Stimulated activated naive CD4-positive, alpha-beta T cell treated with Interleukin-2 at 50 U/mL for 16 hours (primary cell): ENCODE measurements around the gene SAMD10.
"Not testable (repeated sequence)": the region's sequence is repeated elsewhere in the genome, so short reads cannot be mapped to it uniquely, and the experiment has no call there.

ENCODE experiments used
- DNase-seq: peaks from one replicate; lab custom pipeline; 2025; lab: John Stamatoyannopoulos, UW

SAMD10 gene

DNA sequence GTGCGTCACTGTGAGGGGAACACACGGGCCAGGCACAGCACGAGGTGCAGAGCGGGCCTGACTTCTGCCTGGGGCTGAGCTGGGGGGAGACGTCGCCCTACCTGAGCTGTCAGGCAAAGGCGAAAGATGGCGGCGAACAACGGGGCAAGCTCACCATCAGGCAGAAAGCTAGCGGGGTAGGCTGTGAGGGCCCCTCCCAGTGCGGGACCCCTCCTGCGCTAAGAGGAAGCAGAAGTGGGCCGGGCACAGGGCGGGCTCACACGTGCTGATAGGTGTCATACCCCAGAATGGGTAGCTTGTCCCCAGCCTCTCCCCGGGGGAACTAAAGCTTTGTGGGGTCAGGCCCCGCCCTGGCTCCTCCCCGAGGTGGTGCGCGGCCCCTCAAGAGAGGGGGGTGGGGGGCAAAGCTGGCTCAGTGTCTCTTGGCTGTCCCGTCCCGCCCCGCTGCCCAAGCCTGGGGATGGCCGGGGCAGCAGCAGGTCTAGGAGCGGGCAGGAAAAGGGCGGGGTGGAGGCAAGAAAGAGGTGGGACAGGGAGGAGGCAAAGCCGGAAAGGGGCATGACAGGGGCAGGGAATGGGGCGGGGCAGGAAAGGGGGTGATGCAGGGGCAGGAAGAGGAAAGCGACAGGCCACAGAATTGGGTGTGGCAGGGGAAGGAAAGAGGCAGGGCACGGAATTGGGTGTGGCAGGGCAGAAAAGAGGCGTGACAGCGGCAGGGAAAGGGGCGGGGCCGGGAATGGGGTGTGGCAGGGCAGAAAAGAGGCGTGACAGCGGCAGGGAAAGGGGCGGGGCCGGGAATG is 38.0 kb downstream of the SAMD10 start:
- DNase-seq, result peak; percentile 66

DNA sequence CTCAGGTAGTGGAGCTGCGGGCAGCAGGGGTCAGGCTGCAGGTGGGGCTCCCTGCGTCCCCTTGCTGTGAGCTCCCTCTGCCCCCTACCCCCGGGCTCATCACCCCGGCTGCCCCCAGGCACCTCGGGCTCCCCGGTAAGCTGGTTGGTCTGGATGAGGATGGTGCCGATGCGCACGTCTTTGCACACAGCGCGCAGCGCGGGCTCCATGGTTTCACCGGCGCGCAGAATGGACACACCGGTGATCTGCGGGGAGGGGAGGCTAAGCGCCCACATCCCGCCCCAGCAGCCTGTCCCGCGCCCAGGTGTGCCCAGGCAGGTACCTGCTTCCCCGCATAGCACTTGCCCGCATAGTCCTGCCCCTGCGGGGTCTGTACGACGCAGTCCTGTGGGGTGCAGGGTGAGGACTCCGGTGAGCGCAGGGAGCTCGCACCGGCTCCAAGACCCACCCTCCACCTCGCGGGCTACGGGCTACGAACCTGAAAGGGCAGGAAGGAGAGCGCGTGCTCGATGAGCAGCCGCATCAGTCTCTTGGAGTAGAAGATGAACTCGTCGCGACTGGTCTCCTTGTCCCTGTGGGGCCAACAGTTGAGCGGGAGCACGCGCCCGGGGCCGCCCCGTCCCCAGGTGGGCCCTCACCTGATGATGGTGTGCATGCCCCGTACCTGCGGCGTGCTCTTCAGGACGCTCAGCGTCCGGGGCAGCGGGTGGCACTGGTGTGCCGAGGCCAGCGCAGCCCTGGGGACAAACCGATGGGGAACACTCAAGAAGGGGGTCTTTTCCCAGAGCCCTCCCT is 38.8 kb downstream of the SAMD10 start:
- DNase-seq, result no peak

DNA sequence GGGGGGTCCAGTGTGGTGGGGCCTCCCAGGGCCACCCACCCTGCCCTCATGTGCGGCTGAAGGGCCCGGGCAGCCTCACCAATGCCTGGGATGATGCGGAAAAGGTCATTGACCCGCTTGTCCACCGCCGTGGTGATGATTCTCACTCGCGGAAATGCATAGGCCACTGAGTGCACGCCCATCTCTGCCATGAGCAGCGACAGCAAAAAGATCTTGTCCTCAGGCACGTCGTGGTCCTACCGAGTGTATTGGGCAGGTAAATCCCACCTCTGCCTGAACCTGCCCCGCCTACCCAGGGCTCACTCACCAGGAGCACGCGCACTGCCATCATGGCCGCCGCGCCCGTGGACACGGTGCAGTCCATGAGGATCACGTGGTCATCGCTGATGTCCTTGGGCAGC is 39.4 kb downstream of the SAMD10 start:
- no peak for DNase-seq

DNA sequence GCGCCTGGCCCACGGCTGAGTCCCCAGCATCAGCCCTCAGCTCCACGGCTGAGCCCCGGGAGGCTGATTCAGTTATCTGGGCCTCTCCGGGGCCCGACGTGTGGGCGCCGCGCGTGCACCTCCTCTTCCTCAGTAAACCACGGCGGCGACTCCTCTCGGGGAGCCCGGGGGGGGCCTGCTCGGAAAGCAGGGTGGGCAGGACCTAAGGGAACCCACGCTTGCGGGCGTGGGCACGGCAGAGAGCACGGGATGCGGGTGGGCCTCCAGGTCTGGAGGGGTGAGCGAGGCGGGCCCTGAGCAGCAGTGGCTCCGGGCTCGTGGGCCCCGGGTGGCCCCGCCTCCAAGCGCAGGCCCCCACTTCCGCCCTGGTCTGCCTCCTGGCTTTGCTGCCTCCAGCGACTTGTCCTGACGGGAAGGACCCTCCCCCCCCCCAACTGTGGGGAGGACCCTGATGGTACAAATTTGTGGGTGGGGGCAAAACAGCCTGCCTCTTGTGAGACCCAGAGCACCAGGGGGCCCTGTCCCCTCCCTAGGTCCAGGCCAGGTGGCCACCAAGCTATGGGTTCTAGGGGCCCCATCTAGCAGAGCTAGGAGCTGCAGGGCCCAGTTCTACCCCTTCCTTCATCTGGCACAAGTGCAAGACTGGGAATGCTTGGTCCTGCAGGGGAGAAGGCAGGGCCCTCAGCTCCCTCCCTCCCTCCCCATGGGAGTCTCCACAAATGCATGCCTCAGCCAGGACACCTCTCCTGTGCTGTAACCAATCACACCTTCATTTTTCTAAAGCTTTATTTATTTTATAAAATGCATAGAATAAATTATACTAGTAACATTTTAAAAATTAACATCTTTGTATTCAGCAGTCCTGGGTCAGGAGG is 40.1 kb downstream of the SAMD10 start:
- DNase-seq, result no peak

DNA sequence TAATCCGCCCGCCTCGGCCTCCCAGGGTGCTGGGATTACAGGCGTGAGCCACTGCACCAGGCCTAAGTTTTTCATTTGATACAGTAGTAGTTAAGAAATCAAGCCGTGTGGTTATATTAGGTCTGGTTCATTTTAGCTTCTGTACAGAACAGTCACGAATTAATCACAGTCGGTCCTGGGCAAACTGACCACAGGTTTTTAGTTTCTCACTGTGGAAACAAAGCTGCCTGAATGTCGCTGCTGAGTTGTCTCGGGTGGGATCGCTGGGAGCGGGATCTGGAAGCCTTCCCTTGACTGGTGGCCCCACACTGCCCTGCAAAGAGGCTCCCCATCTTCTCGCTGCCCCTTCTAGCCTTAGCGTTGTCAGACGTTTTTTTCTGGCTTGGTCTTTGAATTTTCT is 41.8 kb downstream of the SAMD10 start:
- no peak for DNase-seq

DNA sequence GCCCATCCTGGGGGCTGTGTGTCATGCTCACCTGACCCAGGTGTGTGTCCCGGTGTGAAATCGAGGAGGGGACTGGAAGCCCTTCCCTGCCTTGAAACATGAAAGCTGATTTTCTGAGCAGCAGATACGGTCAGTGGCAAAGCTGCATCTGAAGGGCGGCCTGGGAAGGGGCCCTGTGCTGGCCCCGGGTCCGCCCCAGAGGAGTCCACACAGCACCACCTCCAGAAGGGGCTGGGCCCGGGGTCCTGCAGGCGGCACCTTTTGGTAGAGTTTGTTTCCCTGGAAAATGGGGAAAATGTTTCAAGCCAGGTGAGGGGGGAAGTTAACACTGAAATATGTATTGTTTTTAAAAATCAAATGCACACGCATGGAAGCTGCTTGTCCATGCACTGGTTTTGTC is 44.0 kb downstream of the SAMD10 start:
- DNase-seq, result no peak

DNA sequence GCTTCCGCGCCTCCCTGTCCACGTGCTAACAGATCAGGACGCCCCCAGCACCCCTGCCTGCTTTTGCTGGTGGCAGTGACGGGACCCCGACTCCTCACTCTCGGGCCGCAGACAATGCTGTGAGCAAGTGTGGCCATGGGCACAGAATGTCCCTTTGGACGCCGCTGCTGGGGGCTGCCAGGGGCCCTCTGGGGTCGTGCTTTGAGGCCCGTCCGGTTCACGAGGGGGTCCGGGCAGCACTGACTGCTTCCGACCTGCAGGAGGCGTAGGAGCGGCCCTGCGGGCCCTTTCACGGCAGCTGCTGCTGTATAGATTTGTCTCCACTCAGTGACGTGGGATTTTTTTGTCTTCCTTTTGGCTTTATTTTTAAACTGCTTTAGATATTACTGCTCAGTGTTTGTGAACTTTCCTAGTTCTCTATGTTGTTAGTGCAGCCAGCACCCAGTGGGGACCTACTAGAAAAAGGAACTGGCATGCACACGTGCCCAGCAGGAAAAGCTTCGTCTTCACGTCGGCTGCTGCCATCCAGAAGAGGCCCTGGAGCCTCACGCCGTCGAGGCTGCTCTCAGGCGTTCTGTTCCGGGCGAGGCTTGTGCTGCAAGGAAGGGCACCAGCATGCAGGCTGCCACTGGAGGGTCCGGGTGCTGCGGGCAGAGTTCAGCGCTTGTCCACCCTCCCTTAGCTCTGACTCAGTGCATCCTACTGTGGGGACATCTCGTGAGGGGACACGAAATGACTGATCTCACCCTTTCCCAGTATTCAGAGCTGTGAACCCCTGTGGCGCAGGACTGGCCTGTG is 45.0 kb downstream of the SAMD10 start:
- DNase-seq, result no peak

DNA sequence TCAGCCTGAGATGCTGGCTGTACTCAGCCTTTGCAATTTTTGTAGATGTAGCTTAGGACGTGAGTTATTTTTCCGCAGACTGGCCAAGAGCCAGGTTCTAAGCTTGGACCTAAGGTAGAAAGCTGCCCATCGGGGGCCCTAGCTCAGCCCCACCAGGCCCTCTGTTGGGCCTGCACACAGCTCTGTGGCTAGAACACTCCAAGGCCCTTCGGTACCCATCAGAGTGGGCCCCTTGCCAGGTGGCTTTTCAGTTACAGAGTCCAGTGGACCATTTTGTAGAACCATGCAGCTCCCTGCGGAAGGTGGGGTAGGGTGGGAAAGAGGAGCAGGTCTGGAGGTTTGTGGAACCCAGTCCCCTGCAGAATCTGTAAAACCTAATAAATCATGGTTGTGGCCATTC is 45.8 kb downstream of the SAMD10 start:
- DNase-seq, result no peak

DNA sequence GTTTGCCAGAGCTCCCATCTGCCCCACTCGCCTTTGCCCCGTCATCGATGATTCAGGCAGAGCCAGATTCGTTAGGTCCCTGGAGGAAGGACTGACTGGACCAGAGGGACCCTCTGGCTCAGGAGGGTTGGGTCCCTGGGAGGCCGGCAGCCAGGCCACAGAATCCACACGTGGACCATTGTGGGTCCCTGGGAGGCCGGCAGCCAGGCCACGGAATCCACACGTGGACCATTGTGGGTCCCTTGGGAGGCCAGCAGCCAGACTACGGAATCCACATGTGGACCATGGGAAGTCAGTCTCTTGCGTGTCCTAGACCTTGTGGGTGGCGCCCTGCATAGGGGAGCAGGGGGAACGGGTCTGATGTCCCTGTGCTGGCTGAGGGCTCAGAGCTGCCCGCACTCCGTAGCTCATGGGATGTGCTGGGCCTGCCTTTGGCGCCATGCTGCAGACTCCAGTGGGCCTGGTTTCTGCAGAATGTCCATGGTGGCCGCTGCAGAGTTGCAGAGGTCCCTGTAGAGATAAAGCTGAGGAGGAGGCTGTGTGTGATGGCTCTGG is 46.8 kb downstream of the SAMD10 start:
- no peak for DNase-seq

DNA sequence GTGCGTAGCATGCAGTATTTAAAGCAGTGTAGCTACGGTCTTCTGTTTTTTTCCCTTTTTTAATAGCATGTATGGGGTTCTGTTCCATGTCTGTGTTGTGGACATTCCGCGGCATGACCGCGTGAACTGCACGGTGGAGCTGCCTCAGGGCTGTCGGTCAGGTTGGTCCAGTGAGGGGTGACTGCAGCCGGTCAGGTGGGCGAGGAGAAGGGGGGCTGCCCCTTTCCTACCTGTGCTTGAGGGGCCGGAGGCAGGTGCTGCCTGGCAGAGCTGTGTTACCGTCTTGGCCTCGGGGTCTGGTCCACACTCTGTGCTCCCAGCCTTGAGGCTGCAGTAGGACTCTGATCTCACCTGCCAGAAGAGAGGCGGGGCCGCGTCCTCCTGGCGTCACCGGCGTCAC is 47.7 kb downstream of the SAMD10 start:
- DNase-seq, result no peak

DNA sequence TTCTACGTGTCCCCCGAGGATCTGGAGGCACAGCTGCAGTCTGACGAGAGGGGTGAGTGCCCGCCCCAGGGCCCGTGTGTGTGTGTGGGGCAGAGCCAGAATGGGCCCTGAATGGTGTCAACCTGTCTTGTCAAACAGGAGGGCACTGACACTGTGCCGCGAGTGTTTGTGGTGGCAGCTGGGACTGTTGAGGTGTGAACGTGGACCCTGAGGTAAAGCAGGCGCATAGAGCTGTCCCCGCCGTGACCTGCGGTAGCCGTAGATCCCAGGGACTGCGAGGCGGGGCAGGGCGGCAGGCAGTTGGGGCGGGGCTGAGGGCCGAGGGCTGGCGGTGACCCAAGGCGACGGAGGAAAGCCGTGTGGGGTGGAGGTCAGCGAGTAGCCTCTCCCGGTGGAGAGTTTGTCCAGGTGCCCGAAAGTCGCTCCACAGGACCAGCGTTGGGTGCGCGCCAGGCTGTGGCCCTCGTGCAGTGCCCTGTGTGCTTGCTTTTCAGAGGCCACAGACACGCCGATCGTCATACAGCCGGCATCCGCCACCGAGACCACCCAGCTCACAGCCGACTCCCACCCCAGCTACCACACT is 48.4 kb downstream of the SAMD10 start:
- DNase-seq, result no peak

DNA sequence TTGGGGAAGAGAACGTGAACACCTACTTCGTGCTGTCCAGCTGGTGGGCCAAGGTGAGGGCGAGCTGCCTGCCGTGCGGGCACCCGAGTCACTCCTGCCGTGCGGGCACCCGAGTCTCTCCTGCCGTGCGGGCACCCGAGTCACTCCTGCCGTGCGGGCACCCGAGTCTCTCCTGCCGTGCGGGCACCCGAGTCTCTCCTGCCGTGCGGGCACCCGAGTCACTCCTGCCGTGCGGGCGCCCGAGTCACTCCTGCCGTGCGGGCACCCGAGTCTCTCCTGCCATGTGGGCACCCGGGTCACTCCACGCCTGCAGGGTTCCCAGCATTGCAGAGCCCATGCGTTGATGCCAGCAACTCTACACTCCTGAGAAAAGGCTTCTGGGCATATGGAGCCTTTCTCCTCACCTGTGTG is 50.0 kb downstream of the SAMD10 start:
- not testable (repeated sequence) for DNase-seq

DNA sequence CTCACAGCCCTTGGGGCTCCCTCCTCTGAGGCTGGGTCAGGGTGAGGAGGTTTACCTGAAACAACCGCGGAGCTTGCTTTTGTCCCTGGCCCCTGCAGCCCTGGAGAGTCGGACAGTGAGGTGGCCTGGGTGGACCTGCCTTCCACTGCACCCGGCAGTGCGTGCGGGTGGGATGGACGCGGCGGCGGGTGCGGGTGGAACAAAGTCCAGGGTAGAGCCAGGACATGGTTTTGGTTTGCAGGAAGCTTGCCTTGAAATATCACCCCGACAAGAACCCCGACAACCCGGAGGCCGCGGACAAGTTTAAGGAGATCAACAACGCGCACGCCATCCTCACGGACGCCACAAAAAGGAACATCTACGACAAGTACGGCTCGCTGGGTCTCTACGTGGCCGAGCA is 50.4 kb downstream of the SAMD10 start:
- DNase-seq, result no peak

DNA sequence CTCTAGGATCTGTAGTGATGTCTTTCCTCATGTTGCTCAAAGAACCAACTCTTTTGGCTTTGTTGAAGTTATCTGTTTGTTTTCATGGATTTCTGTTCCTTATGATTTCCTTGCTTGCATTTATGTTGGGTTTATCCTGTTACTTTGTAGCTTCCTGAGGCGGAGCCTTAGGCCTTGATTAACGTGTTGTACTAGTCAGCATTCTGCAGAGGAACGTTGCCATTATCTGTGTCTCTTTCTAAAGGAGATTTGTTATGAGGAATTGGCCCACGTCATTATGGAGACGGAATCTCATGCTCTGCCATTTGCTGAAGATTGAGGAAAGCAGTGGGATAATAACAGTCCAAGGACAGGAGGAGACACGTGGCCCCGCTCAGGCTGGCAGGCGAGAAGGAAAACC is 53.1 kb downstream of the SAMD10 start:
- DNase-seq, result no peak

DNA sequence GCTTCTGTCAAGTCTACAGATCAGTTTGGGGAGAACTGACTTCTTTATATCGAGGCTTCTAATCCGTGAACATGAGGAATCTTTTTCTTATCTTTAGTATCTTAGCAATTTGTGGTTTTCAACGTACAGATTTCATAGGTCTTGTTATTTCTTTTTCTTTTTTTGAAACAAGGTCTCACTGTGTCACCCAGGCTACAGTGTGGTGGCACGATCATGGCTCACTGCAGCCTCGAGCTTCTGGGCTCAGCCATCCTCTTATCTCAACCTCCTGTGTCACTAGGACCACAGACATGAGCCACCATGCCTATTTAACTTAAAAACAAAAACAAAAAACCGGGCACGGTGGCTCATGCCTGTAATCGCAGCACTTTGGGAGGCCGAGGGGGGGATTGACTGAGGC is 55.2 kb downstream of the SAMD10 start:
- DNase-seq, result no peak
